DND-41 (cell line): ENCODE data around the gene MTCH2.
A peak's percentile ranks its signal among the peaks of the same experiment; 100 is the strongest.
"Not testable (repeated sequence)": the region's sequence is repeated elsewhere in the genome, so short reads cannot be mapped to it uniquely, and the experiment has no call there.

Source experiments
- ATAC-seq: fragments of 200-7000 bp; cut with Tn5 transposase; 3 replicates; pipeline ENCODE4 v1.9.1; 2021; ENCODE audit warnings: low read depth; ENCODE audit not compliant: insufficient read depth
- DNase-seq: peaks from one replicate; pipeline ENCODE4 v3.0.0-alpha.2; 2020
- H2AFZ ChIP-seq: 2 replicates; pipeline ENCODE4 v1.6.0; 2012; ENCODE audit warnings: low read depth, low read length
- H3K27ac ChIP-seq: 2 replicates; pipeline ENCODE4 v1.5.1; 2012; ENCODE audit warnings: low read length, inconsistent platforms
- H3K27me3 ChIP-seq: fragments of 200-600 bp; sonication (generic); 2 replicates; pipeline ENCODE4 v1.6.0; 2012; ENCODE audit warnings: low read length, mild to moderate bottlenecking, inconsistent platforms; ENCODE audit not compliant: insufficient read depth, poor library complexity
- H3K36me3 ChIP-seq: 2 replicates; pipeline ENCODE4 v1.5.1; 2012; ENCODE audit warnings: low read length, inconsistent platforms; ENCODE audit not compliant: insufficient read depth
- H3K4me1 ChIP-seq: 2 replicates; pipeline ENCODE4 v1.5.1; 2012; ENCODE audit warnings: mild to moderate bottlenecking, low read length; ENCODE audit not compliant: insufficient read depth
- H3K4me2 ChIP-seq: 2 replicates; pipeline ENCODE4 v1.6.0; 2012; ENCODE audit warnings: mild to moderate bottlenecking, moderate library complexity, low read length, inconsistent platforms; ENCODE audit not compliant: insufficient read depth
- H3K4me3 ChIP-seq, 2 experiments: fragments of 200-600 bp in 1 of 2; shearing (Covaris generic) in 1 of 2; 2 replicates each; pipeline ENCODE4 v1.5.1; 2012 to 2016; ENCODE audit warnings: inconsistent platforms in 2 of 2, low read length in 2 of 2, mild to moderate bottlenecking in 2 of 2, low read depth in 1 of 2, moderate library complexity in 1 of 2
- H3K79me2 ChIP-seq: 2 replicates; pipeline ENCODE4 v1.6.0; 2012; ENCODE audit warnings: low read length, inconsistent platforms; ENCODE audit not compliant: insufficient read depth
- H3K9ac ChIP-seq: 2 replicates; pipeline ENCODE4 v1.6.0; 2012; ENCODE audit warnings: low read depth, mild to moderate bottlenecking, inconsistent platforms, low read length, moderate library complexity
- H3K9me3 ChIP-seq: 2 replicates; pipeline ENCODE4 v1.5.1; 2012; ENCODE audit warnings: low read length, moderate library complexity, mild to moderate bottlenecking, inconsistent platforms; ENCODE audit not compliant: insufficient read depth, severe bottlenecking
- H4K20me1 ChIP-seq: 2 replicates; pipeline ENCODE4 v1.6.0; 2012; ENCODE audit warnings: low read length; ENCODE audit not compliant: insufficient read depth
- CTCF ChIP-seq: IDR thresholded peaks from 2 replicates; pipeline ENCODE4 v1.5.1; 2012; ENCODE audit warnings: borderline replicate concordance, low read length, moderate library complexity, mild to moderate bottlenecking; ENCODE audit not compliant: poor library complexity, severe bottlenecking; ENCODE audit errors: extremely low read depth
- EZH2 ChIP-seq: IDR thresholded peaks from 3 replicates; pipeline ENCODE4 v1.6.1; 2012; ENCODE audit warnings: borderline replicate concordance, low read depth, mild to moderate bottlenecking, moderate library complexity, low read length, inconsistent platforms; ENCODE audit not compliant: severe bottlenecking

Gene MTCH2

GRCh38 chr11:47641600-47642098 lies 710 bp downstream of the MTCH2 start:
- H3K36me3 ChIP-seq = peaks cover 32% of the 10 kb centered on the region
- peak overlapping the region; percentile 82 for H3K9ac ChIP-seq
- H3K4me2 ChIP-seq = peak overlapping the region; percentile 74
- no peaks in the 10 kb centered on the region for H4K20me1 ChIP-seq
- ATAC-seq (no peak), DNase-seq (no peak)
- H3K27me3 ChIP-seq = no peaks in the 10 kb centered on the region
- H3K27ac ChIP-seq = peak overlapping the region; percentile 78
- no peak for TF ChIP-seq EZH2
- TF ChIP-seq CTCF = no peak
- peak overlapping the region; percentile 88 for H2AFZ ChIP-seq
- peak overlapping the region; percentile 79 to 80; a peak in 3 of 4 replicates for H3K4me3 ChIP-seq
- peaks cover 43% of the 10 kb centered on the region for H3K79me2 ChIP-seq
- no peaks in the 10 kb centered on the region for H3K9me3 ChIP-seq
- peaks cover 32% of the 10 kb centered on the region for H3K4me1 ChIP-seq

GRCh38 chr11:47640506-47640905 lies 1.9 kb downstream of the MTCH2 start:
- H3K27ac ChIP-seq, H3K9me3 ChIP-seq, DNase-seq, H3K27me3 ChIP-seq, H2AFZ ChIP-seq, H4K20me1 ChIP-seq, ATAC-seq, H3K4me3 ChIP-seq: not testable (repeated sequence)
- peak overlapping the region; percentile 82 for H3K9ac ChIP-seq
- H3K36me3 ChIP-seq = peaks cover 43% of the 10 kb centered on the region
- H3K4me2 ChIP-seq = peak overlapping the region; percentile 74
- peaks cover 32% of the 10 kb centered on the region for H3K4me1 ChIP-seq
- peaks cover 43% of the 10 kb centered on the region for H3K79me2 ChIP-seq

- peaks cover 20% of the 10 kb centered on the region for H3K4me1 ChIP-seq
- not testable (repeated sequence) for H3K27me3 ChIP-seq, H2AFZ ChIP-seq, H3K9me3 ChIP-seq, H3K9ac ChIP-seq, ATAC-seq, DNase-seq, H3K27ac ChIP-seq, H3K4me2 ChIP-seq, H4K20me1 ChIP-seq, H3K4me3 ChIP-seq
- H3K79me2 ChIP-seq = peaks cover 29% of the 10 kb centered on the region
- peaks cover 73% of the 10 kb centered on the region for H3K36me3 ChIP-seq
These were observed 6.0 kb downstream of the MTCH2 start for GRCh38 chr11:47636331-47636730.

- Histone ChIP-seq H3K36me3 (peaks cover 82% of the 10 kb centered on the region), H3K9me3 (no peaks in the 10 kb centered on the region), H4K20me1 (no peaks in the 10 kb centered on the region), H3K4me3 (no peak overlapping the region), H3K79me2 (no peaks in the 10 kb centered on the region), H3K27ac (no peak overlapping the region), H3K27me3 (no peaks in the 10 kb centered on the region), H3K4me1 (no peaks in the 10 kb centered on the region), H3K4me2 (no peak overlapping the region), H2AFZ (no peak overlapping the region), H3K9ac (no peak overlapping the region)
- no peak for TF ChIP-seq CTCF
- TF ChIP-seq EZH2 = no peak
- no peak for ATAC-seq
- no peak for DNase-seq
These were observed 10.9 kb downstream of the MTCH2 start for GRCh38 chr11:47631473-47631872.
